Tibial artery (tissue), 4 donors: ENCODE results near the gene SCUBE2.

ENCODE experiments used
- DNase-seq, 2 donors: peaks; one replicate each; pipeline ENCODE4 v3.0.0-alpha.2; 2019
- H3K27ac ChIP-seq, 2 donors: fragments of 200-600 bp; sonication (generic) in 1 of 2; 1 replicate in 1 of 2; 2 replicates in 1 of 2; pipeline ENCODE4 v1.5.1; 2018 to 2019; ENCODE audit warnings: mild to moderate bottlenecking in 1 of 2
- H3K27me3 ChIP-seq, 2 donors: fragments of 200-600 bp; sonication (generic) in 1 of 2; one replicate each; pipeline versions ENCODE4 v1.5.1 to v1.6.0; 2016 to 2019
- H3K36me3 ChIP-seq, 3 donors: fragments of 200-600 bp; sonication (generic) in 2 of 3; one replicate each; pipeline ENCODE4 v1.5.1; 2016 to 2019; ENCODE audit warnings: mild to moderate bottlenecking in 2 of 3
- H3K4me1 ChIP-seq, 4 donors: fragments of 200-600 bp; sonication (generic) in 2 of 4; 1 replicate in 3 of 4; 2 replicates in 1 of 4; pipeline ENCODE4 v1.5.1; 2016 to 2019
- H3K4me3 ChIP-seq, 2 donors: fragments of 200-600 bp; sonication (generic) in 1 of 2; 1 replicate in 1 of 2; 2 replicates in 1 of 2; pipeline ENCODE4 v1.5.1; 2018 to 2019; ENCODE audit warnings: mild to moderate bottlenecking in 2 of 2
- H3K9me3 ChIP-seq, 3 donors: fragments of 200-600 bp; sonication (generic) in 1 of 3; one replicate each; pipeline ENCODE4 v1.5.1; 2016 to 2019
- CTCF ChIP-seq, 2 experiments: fragments of 200-600 bp in 1 of 2; fragments of 450-650 bp in 1 of 2; IDR thresholded peaks; one replicate each; pipeline ENCODE4 v1.5.1; 2017 to 2019; ENCODE audit warnings: antibody characterized with exemption in 2 of 2, mild to moderate bottlenecking in 1 of 2, moderate library complexity in 1 of 2
- intact Hi-C: fragments of 100-400 bp; cut with DNase I; formaldehyde crosslinking; loops from one replicate; pipeline ENCODE4 v1.15.0; 2023; ENCODE audit warnings: low total_unique reads

SCUBE2 gene

GRCh38 chr11:9092853-9093778 is 1.7 kb upstream of the SCUBE2 start:
- DNase-seq: no peak

GRCh38 chr11:9092072-9092471 is 673 bp upstream of the SCUBE2 start:
- intact Hi-C loops: no loop called here
- Histone ChIP-seq H3K4me3 (peak overlapping the region; percentile 49 to 60), H3K4me1 (peaks cover 0 to 17% (median 10%) of the 10 kb centered on the region in 4 donors)

More at GRCh38 chr11:9092853-9093778, 1.7 kb upstream of the SCUBE2 start:
- H3K4me1 ChIP-seq: peaks cover 0 to 17% (median 10%) of the 10 kb centered on the region in 4 donors
- intact Hi-C loops: no loop called here
- H3K27ac ChIP-seq: no peak overlapping the region
- no peaks in the 10 kb centered on the region for H3K36me3 ChIP-seq
- H3K9me3 ChIP-seq: no peaks in the 10 kb centered on the region
- TF ChIP-seq CTCF (IDR thresholded peaks at IDR 0.05): no peak
- H3K4me3 ChIP-seq: no peak overlapping the region
- peaks cover 0 to 46% of the 10 kb centered on the region in 2 donors for H3K27me3 ChIP-seq

GRCh38 chr11:9090488-9091043 is 833 bp downstream of the SCUBE2 start:
- intact Hi-C loops: no loop called here
- Histone ChIP-seq H3K4me1 (peaks cover 0 to 17% (median 10%) of the 10 kb centered on the region in 4 donors), H3K4me3 (peak overlapping the region; percentile 49 to 60), H3K36me3 (no peaks in the 10 kb centered on the region), H3K27ac (no peak overlapping the region), H3K9me3 (no peaks in the 10 kb centered on the region), H3K27me3 (peaks cover 0 to 42% of the 10 kb centered on the region in 2 donors)
- TF ChIP-seq CTCF (IDR thresholded peaks at IDR 0.05): no peak
- DNase-seq: no peak

More at GRCh38 chr11:9092072-9092471, 673 bp upstream of the SCUBE2 start:
- DNase-seq: no peak
- no peaks in the 10 kb centered on the region for H3K36me3 ChIP-seq
- no peak for TF ChIP-seq CTCF (IDR thresholded peaks at IDR 0.05)
- no peaks in the 10 kb centered on the region for H3K9me3 ChIP-seq
- no peak overlapping the region for H3K27ac ChIP-seq
- H3K27me3 ChIP-seq: peaks cover 0 to 46% of the 10 kb centered on the region in 2 donors

GRCh38 chr11:9089636-9090035 is 1.8 kb downstream of the SCUBE2 start:
- peaks cover 0 to 17% (median 10%) of the 10 kb centered on the region in 4 donors for H3K4me1 ChIP-seq
- H3K9me3 ChIP-seq: no peaks in the 10 kb centered on the region
- H3K27me3 ChIP-seq: peaks cover 0 to 37% of the 10 kb centered on the region in 2 donors
- TF ChIP-seq CTCF (IDR thresholded peaks at IDR 0.05): no peak
- intact Hi-C loops: no loop called here
- DNase-seq: no peak
- H3K27ac ChIP-seq: no peak overlapping the region
- H3K4me3 ChIP-seq: no peak overlapping the region
- H3K36me3 ChIP-seq: no peaks in the 10 kb centered on the region

- H3K9me3 ChIP-seq: no peaks in the 10 kb centered on the region
- no peaks in the 10 kb centered on the region for H3K36me3 ChIP-seq
- H3K4me3 ChIP-seq: no peak overlapping the region
- peaks cover 0 to 31% of the 10 kb centered on the region in 2 donors for H3K27me3 ChIP-seq
- TF ChIP-seq CTCF (IDR thresholded peaks at IDR 0.05): no peak
- no peak for DNase-seq
- H3K27ac ChIP-seq: no peak overlapping the region
- intact Hi-C loops: no loop called here
- peaks cover 0 to 17% (median 10%) of the 10 kb centered on the region in 4 donors for H3K4me1 ChIP-seq
Measured at GRCh38 chr11:9089061-9089460, 2.3 kb downstream of the SCUBE2 start.
